Ovary (tissue), 9 donors: ENCODE data around the gene C12orf57. TPM values are rescaled to one million over a fixed set of nuclear protein-coding genes. Genes with fewer than 3 reads are reported as not detected.

Experiments used
- DNase-seq, 5 donors: peaks; one replicate each; pipeline ENCODE4 v3.0.0-alpha.2; 2019 to 2020
- H3K27ac ChIP-seq, 2 donors: fragments of 200-600 bp; one replicate each; pipeline versions ENCODE4 v1.5.1 to v1.8.0; 2019 to 2022
- H3K27me3 ChIP-seq: fragments of 200-600 bp; one replicate; pipeline ENCODE4 v1.8.0; 2022
- H3K36me3 ChIP-seq: fragments of 200-600 bp; sonication (generic); one replicate; pipeline ENCODE4 v1.5.1; 2019
- H3K4me1 ChIP-seq: one replicate; pipeline ENCODE4 v1.8.1; 2013; ENCODE audit warnings: mild to moderate bottlenecking, moderate library complexity; ENCODE audit not compliant: insufficient read depth
- H3K4me3 ChIP-seq: fragments of 200-600 bp; sonication (generic); one replicate; pipeline ENCODE4 v1.5.1; 2017
- H3K9me3 ChIP-seq, 2 donors: fragments of 200-600 bp in 1 of 2; sonication (generic) in 1 of 2; one replicate each; pipeline versions ENCODE4 v1.5.1 to v1.8.1; 2013 to 2019; ENCODE audit warnings: mild to moderate bottlenecking in 1 of 2, moderate library complexity in 1 of 2
- CTCF ChIP-seq, 3 donors: fragments of 450-650 bp in 2 of 3; fragments of 200-600 bp in 1 of 3; IDR thresholded peaks; one replicate each; pipeline versions ENCODE4 v1.5.1 to v1.8.0; 2016 to 2022; ENCODE audit warnings: antibody characterized with exemption in 3 of 3, mild to moderate bottlenecking in 1 of 3
- EP300 ChIP-seq: sonication (generic); formaldehyde crosslinking; IDR thresholded peaks from one replicate; pipeline ENCODE4 v1.6.1; 2017; ENCODE audit warnings: antibody characterized with exemption
- POLR2A ChIP-seq: fragments of 450-650 bp; IDR thresholded peaks from one replicate; pipeline ENCODE4 v1.6.1; 2017; ENCODE audit warnings: antibody characterized with exemption, mild to moderate bottlenecking, moderate library complexity
- WGBS, 3 donors: extraction: QIAGEN DNeasy Blood & Tissue Kit in 1 of 3; methylation state at CpG; one replicate each; pipeline versions ENCODE4 v1.1.5 to v1.1.7; 2013 to 2017; 5-methylcytosine and 5-hydroxymethylcytosine counted together
- intact Hi-C, 4 donors: fragments of 100-400 bp; cut with DNase I; formaldehyde crosslinking; loops; one replicate each; pipeline versions ENCODE4 v1.11.0 to v1.15.1; 2022 to 2023
- polyA plus RNA-seq, 2 donors: library from polyadenylated mRNA; stranded (reverse); fragments of 200-250 nt in 1 of 2; fragments of 350-450 nt in 1 of 2; fragmentation: Illumina TruSeq in 1 of 2; extraction: RNeasy Lipid Tissue Mini Kit (QIAGEN cat#74804) in 1 of 2; gene quantifications; one replicate each; pipeline ENCODE4 v1.2.3, GENCODE V29; 2013 to 2014
- total RNA-seq, 7 donors: library from RNA; depleted of rRNA in 2 of 7; stranded (reverse); fragments of >200 nt in 2 of 7; fragmentation: NEBNext Ultra II Directional in 3 of 7; extraction: Animal tissue kit (Norgen Biotek cat#: 25700) in 3 of 7; gene quantifications; one replicate each; pipeline versions ENCODE4 v1.1.0 to v1.2.4, GENCODE V29; 2016 to 2023
- donor health status: DM: no; HTN: no; CAD: no; lungs with moderate emphysema.
- donor health status: DM: no; HTN: no; CAD: no.
- donor health status: Bipolar disorder and iron deficiency.
- donor health status: DM: yes; HTN: yes; CAD: no.
- donor health status: DM: no; HTN: no; CAD: no.
- donor health status: DM: yes; HTN: yes; CAD: no.

C12orf57 gene
- total and polyA plus RNA-seq, 9 donors, result 40.3 to 1,838 (median 633) TPM

GRCh38 chr12:6967651-6968100 lies 23.9 kb downstream of the C12orf57 start:
- peak in 1 of 5 donors; percentile 25 for DNase-seq

GRCh38 chr12:6968426-6968825 lies 24.6 kb downstream of the C12orf57 start:
- H3K27ac ChIP-seq, result no peak overlapping the region

More at GRCh38 chr12:6967651-6968100, 23.9 kb downstream of the C12orf57 start:
- H3K4me3 ChIP-seq, result no peak overlapping the region
- TF ChIP-seq POLR2A (no peak), EP300 (no peak), CTCF (IDR thresholded peaks at IDR 0.05) (no peak)
- H3K4me1 ChIP-seq, result peaks cover 7% of the 10 kb centered on the region
- no peaks in the 10 kb centered on the region for H3K36me3 ChIP-seq
- intact Hi-C loops, result loop anchor here (5.0 to 10.0 kb wide), 2 partner anchors 100 to 103 kb away; partner anchors contain the start of gene TPI1 (in 4 of the 4)
- no peaks in the 10 kb centered on the region for H3K27me3 ChIP-seq
- 74 to 79% (median 76%) methylated on average over 10 of the region's 10 CpGs for WGBS, 3 donors
- no peaks in the 10 kb centered on the region for H3K9me3 ChIP-seq
- H3K27ac ChIP-seq, result no peak overlapping the region

GRCh38 chr12:6970096-6970527 lies 26.3 kb downstream of the C12orf57 start:
- H3K4me3 ChIP-seq, result peak overlapping the region; percentile 78
- DNase-seq, result peak in 4 of 5 donors; percentile 55 to 76 (median 66)
- H3K36me3 ChIP-seq, result no peaks in the 10 kb centered on the region
- TF ChIP-seq POLR2A, result no peak
- no peak for TF ChIP-seq CTCF (IDR thresholded peaks at IDR 0.05)
- TF ChIP-seq EP300, result no peak
- no peaks in the 10 kb centered on the region for H3K9me3 ChIP-seq
- H3K27me3 ChIP-seq, result no peaks in the 10 kb centered on the region
- intact Hi-C loops, result no loop called here
- peaks cover 7% of the 10 kb centered on the region for H3K4me1 ChIP-seq
- WGBS, 3 donors, result 0 to 1% (median 1%) methylated on average over 24 to 31 of the region's 31 CpGs
- peak overlapping the region; percentile 68 to 72 for H3K27ac ChIP-seq

More at GRCh38 chr12:6968426-6968825, 24.6 kb downstream of the C12orf57 start:
- intact Hi-C loops, result loop anchor here (5.0 to 10.0 kb wide), 2 partner anchors 101 to 104 kb away; partner anchors contain the start of gene TPI1 (in 4 of the 4)
- Histone ChIP-seq H3K4me3 (no peak overlapping the region), H3K4me1 (peaks cover 7% of the 10 kb centered on the region), H3K36me3 (no peaks in the 10 kb centered on the region), H3K27me3 (no peaks in the 10 kb centered on the region), H3K9me3 (no peaks in the 10 kb centered on the region)
- TF ChIP-seq CTCF (IDR thresholded peaks at IDR 0.05), result no peak
- TF ChIP-seq EP300, result no peak
- TF ChIP-seq POLR2A, result no peak
- peak in 2 of 5 donors; percentile 27 to 31 for DNase-seq
- WGBS, 3 donors, result 70 to 73% (median 72%) methylated on average over 9 of the region's 9 CpGs

GRCh38 chr12:6974180-6974579 lies 30.4 kb downstream of the C12orf57 start:
- H3K36me3 ChIP-seq, result no peaks in the 10 kb centered on the region
- TF ChIP-seq EP300, result no peak
- TF ChIP-seq CTCF (IDR thresholded peaks at IDR 0.05), result no peak
- no peak for TF ChIP-seq POLR2A
- WGBS, 3 donors, result 91 to 96% (median 94%) methylated on average over 6 of the region's 6 CpGs
- H3K4me3 ChIP-seq, result no peak overlapping the region
- H3K27ac ChIP-seq, result no peak overlapping the region
- no peaks in the 10 kb centered on the region for H3K27me3 ChIP-seq
- H3K4me1 ChIP-seq, result peaks cover 6% of the 10 kb centered on the region
- H3K9me3 ChIP-seq, result no peaks in the 10 kb centered on the region
- DNase-seq, result peak in 1 of 5 donors; percentile 7
- intact Hi-C loops, result no loop called here
